IMR-90 (cell line): Measurements from ENCODE around the gene GABBR2. TPM values are rescaled to one million over a fixed set of nuclear protein-coding genes. Genes with fewer than 3 reads are reported as not detected.

Experiments used
- ATAC-seq: fragments of 200-7000 bp; cut with Tn5 transposase; 2 replicates; pipeline ENCODE4 v1.9.1; 2020; ENCODE audit warnings: low read depth, mild to moderate bottlenecking, moderate library complexity
- BruUV-seq: library from RNA; stranded (reverse); fragments of 400-500 nt; replicated peaks from 2 replicates; lab custom pipeline; 2021; lab: Mats Ljungman, UMichigan
- CTCF ChIA-PET: fragments of 300-600 bp; formaldehyde crosslinking; extraction: SDS; loops from one replicate; lab custom pipeline; 2021; ENCODE audit warnings: antibody characterized with exemption; lab: Yijun Ruan, JAX
- POLR2A ChIA-PET: fragments of 300-600 bp; sonication (Branson Sonifier 250); formaldehyde crosslinking; loops from one replicate; lab custom pipeline; 2022; ENCODE audit warnings: antibody characterized with exemption; ENCODE audit not compliant: unreplicated experiment; lab: Charles Lee
- DNase-seq: peaks from one replicate; pipeline ENCODE4 v3.0.0; 2013
- H2AFZ ChIP-seq: replicated peaks from 2 replicates; pipeline ENCODE3; 2013; ENCODE audit warnings: low read length, mild to moderate bottlenecking; ENCODE audit not compliant: poor library complexity
- H2AK5ac ChIP-seq: 2 replicates; pipeline ENCODE4 v1.6.1; 2013; ENCODE audit warnings: low read depth, low read length, inconsistent platforms
- H2AK9ac ChIP-seq: replicated peaks from 2 replicates; pipeline ENCODE3; 2013; ENCODE audit warnings: mild to moderate bottlenecking, low read depth, low read length, moderate library complexity; ENCODE audit not compliant: poor library complexity
- H2BK120ac ChIP-seq: 2 replicates; pipeline ENCODE4 v1.6.1; 2013; ENCODE audit warnings: low read depth, low read length, inconsistent platforms
- H2BK15ac ChIP-seq: 3 replicates; pipeline ENCODE4 v1.6.1; 2013; ENCODE audit warnings: low read depth, low read length, inconsistent platforms
- H2BK20ac ChIP-seq: 2 replicates; pipeline ENCODE4 v1.6.1; 2013; ENCODE audit warnings: low read depth, mild to moderate bottlenecking, inconsistent platforms, low read length, moderate library complexity
- H2BK5ac ChIP-seq: 2 replicates; pipeline ENCODE4 v1.6.1; 2013; ENCODE audit warnings: mild to moderate bottlenecking, low read depth, low read length, inconsistent platforms; ENCODE audit not compliant: poor library complexity, severe bottlenecking
- H3K14ac ChIP-seq: replicated peaks from 2 replicates; pipeline ENCODE4 v1.6.1; 2013; ENCODE audit warnings: low read depth, low read length, inconsistent platforms
- H3K18ac ChIP-seq: 2 replicates; pipeline ENCODE4 v1.6.1; 2013; ENCODE audit warnings: low read depth, low read length, control low read depth
- H3K23ac ChIP-seq: 2 replicates; pipeline ENCODE4 v1.6.1; 2013; ENCODE audit warnings: low read depth, low read length, inconsistent platforms
- H3K27ac ChIP-seq: 2 replicates; pipeline ENCODE4 v1.5.1; 2013; ENCODE audit warnings: mild to moderate bottlenecking, control low read depth, low read length; ENCODE audit not compliant: insufficient read depth
- H3K27me3 ChIP-seq: 2 replicates; pipeline ENCODE4 v1.6.1; 2013; ENCODE audit warnings: low read length; ENCODE audit not compliant: control insufficient read depth, insufficient read depth
- H3K36me3 ChIP-seq: 2 replicates; pipeline ENCODE4 v1.6.1; 2013; ENCODE audit warnings: low read length, mixed read lengths; ENCODE audit not compliant: control insufficient read depth, insufficient read depth
- H3K4ac ChIP-seq: 2 replicates; pipeline ENCODE4 v1.6.1; 2013; ENCODE audit warnings: low read depth, low read length, inconsistent platforms
- H3K4me1 ChIP-seq: 2 replicates; pipeline ENCODE4 v1.6.1; 2013; ENCODE audit warnings: low read length, mixed read lengths; ENCODE audit not compliant: control insufficient read depth, insufficient read depth
- H3K4me2 ChIP-seq: 2 replicates; pipeline ENCODE4 v1.6.1; 2013; ENCODE audit warnings: low read depth, mild to moderate bottlenecking, control low read depth, low read length, moderate library complexity
- H3K4me3 ChIP-seq: 2 replicates; pipeline ENCODE4 v1.5.1; 2013; ENCODE audit warnings: low read depth, mild to moderate bottlenecking, control low read depth, low read length, moderate library complexity; ENCODE audit not compliant: insufficient read depth
- H3K56ac ChIP-seq: 2 replicates; pipeline ENCODE4 v1.6.1; 2013; ENCODE audit warnings: low read length, inconsistent platforms; ENCODE audit not compliant: insufficient read depth; ENCODE audit errors: extremely low read depth
- H3K79me1 ChIP-seq, 2 experiments: 2 replicates each; pipeline ENCODE4 v1.6.1; 2013; ENCODE audit warnings: low read length in 2 of 2, inconsistent platforms in 1 of 2, low read depth in 1 of 2
- H3K9ac ChIP-seq: 2 replicates; pipeline ENCODE4 v1.6.1; 2013; ENCODE audit warnings: low read depth, low read length, control low read depth
- H3K9me1 ChIP-seq: 2 replicates; pipeline ENCODE4 v1.6.1; 2013; ENCODE audit warnings: low read length, inconsistent platforms; ENCODE audit not compliant: insufficient read depth
- H3K9me3 ChIP-seq: 2 replicates; pipeline ENCODE4 v1.6.1; 2013; ENCODE audit warnings: low read length; ENCODE audit not compliant: control insufficient read depth, insufficient read depth
- H4K20me1 ChIP-seq: 2 replicates; pipeline ENCODE4 v1.6.1; 2013; ENCODE audit warnings: low read length, inconsistent platforms; ENCODE audit not compliant: insufficient read depth
- H4K5ac ChIP-seq: 2 replicates; pipeline ENCODE4 v1.6.1; 2013; ENCODE audit warnings: mild to moderate bottlenecking, low read depth, low read length, control low read depth
- H4K8ac ChIP-seq, 2 experiments: 2 replicates each; pipeline ENCODE4 v1.6.1; 2013; ENCODE audit warnings: low read depth in 2 of 2, low read length in 2 of 2, control low read depth in 1 of 2, inconsistent platforms in 1 of 2
- H4K91ac ChIP-seq: 2 replicates; pipeline ENCODE4 v1.6.1; 2013; ENCODE audit warnings: low read depth, low read length, inconsistent platforms; ENCODE audit not compliant: insufficient read depth
- CEBPB ChIP-seq: IDR thresholded peaks from 2 replicates; pipeline ENCODE4 v1.6.1; 2012; ENCODE audit warnings: low read depth, low read length, improper control_type of control experiment
- ELK1 ChIP-seq: fragments of 150-350 bp; IDR thresholded peaks from 2 replicates; pipeline ENCODE4 v1.6.1; 2016; ENCODE audit warnings: low read depth, mild to moderate bottlenecking, low read length, moderate library complexity, borderline replicate concordance
- FOS ChIP-seq: fragments of 150-350 bp; IDR thresholded peaks from 2 replicates; pipeline ENCODE4 v1.6.1; 2016; ENCODE audit warnings: low read depth, low read length
- MAFK ChIP-seq: IDR thresholded peaks from 2 replicates; pipeline ENCODE4 v1.6.1; 2012; ENCODE audit warnings: low read depth, low read length, improper control_type of control experiment
- MAZ ChIP-seq: IDR thresholded peaks from 2 replicates; pipeline ENCODE4 v1.6.1; 2012; ENCODE audit warnings: low read depth, mild to moderate bottlenecking, low read length, improper control_type of control experiment, moderate library complexity, borderline replicate concordance
- POLR2A ChIP-seq: IDR thresholded peaks from 2 replicates; pipeline ENCODE4 v1.6.1; 2012; ENCODE audit warnings: mild to moderate bottlenecking, low read depth, low read length
- RAD21 ChIP-seq: IDR thresholded peaks from 2 replicates; pipeline ENCODE4 v1.6.1; 2012; ENCODE audit warnings: low read length, improper control_type of control experiment
- WGBS, 2 experiments: methylation state at CpG; one replicate each; pipeline versions ENCODE4 v1.1.5 to v1.1.7; 2013; ENCODE audit warnings: missing lambda C conversion rate in 2 of 2; ENCODE audit not compliant: insufficient read length in 1 of 2; ENCODE audit errors: extremely low coverage in 2 of 2; 5-methylcytosine and 5-hydroxymethylcytosine counted together
- dilution Hi-C: fragments of 300-500 bp; cut with HindIII; formaldehyde crosslinking; loops from one replicate; pipeline ENCODE4 v1.14.3; 2018; ENCODE audit warnings: low sequenced_read_pairs; ENCODE audit not compliant: unreplicated experiment
- in situ Hi-C: fragments of 300-500 bp; cut with MboI; formaldehyde crosslinking; loops from 3 replicates; pipeline ENCODE4 v1.14.3; 2019; ENCODE audit warnings: low sequenced_read_pairs, inconsistent platforms, mixed read lengths
- intact Hi-C: fragments of 100-400 bp; cut with micrococcal nuclease; formaldehyde crosslinking; loops from 2 replicates; pipeline ENCODE4 v1.10.0; 2022
- polyA plus RNA-seq, 3 experiments: library from polyadenylated mRNA; depleted of rRNA; stranded (reverse); fragments of >200 nt; gene quantifications; 2 replicates each; pipeline ENCODE4 v1.2.3, GENCODE V29; 2012; ENCODE audit warnings: low replicate concordance in 1 of 3
- total RNA-seq: library from RNA; depleted of rRNA; stranded (reverse); fragments of >200 nt; gene quantifications from 2 replicates; pipeline ENCODE4 v1.2.3, GENCODE V29; 2012

GABBR2 gene
- total and polyA plus RNA-seq, 2 of the 4 experiments (the other 2 are of a cell fraction): 14.2 to 20.3 TPM

GRCh38 chr9:98576354-98576753, 132.4 kb downstream of the GABBR2 start:
- no peaks in the 10 kb centered on the region for H4K20me1 ChIP-seq
- H3K23ac ChIP-seq: 0 out of 2 replicates have a peak overlapping the region, but pooled peaks have one; percentile 11
- no TSS peak for BruUV-seq
- no peak overlapping the region for H3K9ac ChIP-seq
- no peak for TF ChIP-seq CEBPB
- no peak for TF ChIP-seq RAD21
- no peak for TF ChIP-seq ELK1
- no peak for TF ChIP-seq FOS
- no peak for TF ChIP-seq POLR2A
- no peak for TF ChIP-seq MAFK
- no peak for TF ChIP-seq MAZ
- H3K18ac ChIP-seq: peak overlapping the region; percentile 16; the same call in 1 of the 2 replicates
- POLR2A ChIA-PET: no interaction called here
- peak overlapping the region; percentile 79 for H2BK20ac ChIP-seq
- H4K91ac ChIP-seq: peak overlapping the region; percentile 74
- peaks cover 0 to 13% of the 10 kb centered on the region in 2 experiments; a peak in 2 of 4 replicates for H3K79me1 ChIP-seq
- dilution Hi-C loops: no loop called here
- H3K4ac ChIP-seq: peak overlapping the region; percentile 67
- no peak overlapping the region for H3K27ac ChIP-seq
- 83% methylated on average over 1 of the region's 3 CpGs; no CpG with 5 or more reads in 1 of the 2 experiments for WGBS, 2 experiments
- no peak overlapping the region for H3K4me3 ChIP-seq
- H2BK120ac ChIP-seq: peak overlapping the region; percentile 84
- H3K27me3 ChIP-seq: no peaks in the 10 kb centered on the region
- in situ Hi-C loops: no loop called here
- H2AFZ ChIP-seq: no peak overlapping the region
- peaks cover 3% of the 10 kb centered on the region; the same call in 1 of the 2 replicates for H3K36me3 ChIP-seq
- H2BK15ac ChIP-seq: peak overlapping the region; percentile 42; the same call in 2 of the 3 replicates
- peak overlapping the region; percentile 83 for H2AK9ac ChIP-seq
- no peak overlapping the region for H3K56ac ChIP-seq
- H2BK5ac ChIP-seq: peak overlapping the region; percentile 37
- no peak overlapping the region for H4K5ac ChIP-seq
- no peak overlapping the region for H3K4me2 ChIP-seq
- peak overlapping the region; percentile 31 to 44; a peak in 2 of 4 replicates for H4K8ac ChIP-seq
- no peak overlapping the region for H3K14ac ChIP-seq
- peaks cover 10% of the 10 kb centered on the region for H3K9me1 ChIP-seq
- CTCF ChIA-PET: interaction anchor here (0.9 to 1.0 kb wide), 2 partner anchors 15 to 56 kb away, joined by 3 read pairs; no protein-coding TSS in a partner anchor
- DNase-seq: no peak
- intact Hi-C loops: loop anchor here (10.0 kb wide), 1 partner anchor 128 kb away; the partner anchor contains the start of gene GABBR2
- peaks cover 14% of the 10 kb centered on the region for H3K4me1 ChIP-seq
- H2AK5ac ChIP-seq: peak overlapping the region; percentile 80
- H3K9me3 ChIP-seq: no peaks in the 10 kb centered on the region
- ATAC-seq: no peak
